ENCODE data around the gene DENND2D. TPM values are rescaled to one million over a fixed set of nuclear protein-coding genes. Genes with fewer than 3 reads are reported as not detected.
A peak's percentile ranks its signal among the peaks of the same experiment; 100 is the strongest.

The DENND2D gene
- total RNA-seq, 2 donors from 2014 or later: 25.4 to 37.2 TPM

GRCh38 chr1:111202707-111203623 is 2.5 kb upstream of the DENND2D start:
- Histone ChIP-seq H3K36me3 (no peaks in the 10 kb centered on the region), H3K27ac (peak overlapping the region; percentile 76 to 89), H3K4me3 (peak overlapping the region; percentile 62 to 71), H3K4me1 (replicated peaks) (peaks cover 7% of the 10 kb centered on the region), H3K9me3 (no peaks in the 10 kb centered on the region), H3K27me3 (replicated peaks; ENCODE audit: insufficient read depth) (no peaks in the 10 kb centered on the region)
- intact Hi-C loops (cut with DNase I): no loop called here
- WGBS: 74% methylated on average over 4 of the region's 4 CpGs
- no peak for DNase-seq (ENCODE audit: low spot score)
- no peak for TF ChIP-seq POLR2A (IDR thresholded peaks at IDR 0.05)

GRCh38 chr1:111202366-111202706 is 1.9 kb upstream of the DENND2D start:
- H3K27ac ChIP-seq: peak overlapping the region; percentile 76 to 89
- WGBS: 97% methylated on average over 1 of the region's 1 CpG
- peaks cover 7% of the 10 kb centered on the region for H3K4me1 ChIP-seq (replicated peaks)
- H3K36me3 ChIP-seq: no peaks in the 10 kb centered on the region
- DNase-seq (ENCODE audit: low spot score): peak; percentile 46
- H3K4me3 ChIP-seq: no peak overlapping the region
- no peaks in the 10 kb centered on the region for H3K9me3 ChIP-seq
- no peaks in the 10 kb centered on the region for H3K27me3 ChIP-seq (replicated peaks; ENCODE audit: insufficient read depth)
- intact Hi-C loops (cut with DNase I): no loop called here
- TF ChIP-seq, protein P1, sequence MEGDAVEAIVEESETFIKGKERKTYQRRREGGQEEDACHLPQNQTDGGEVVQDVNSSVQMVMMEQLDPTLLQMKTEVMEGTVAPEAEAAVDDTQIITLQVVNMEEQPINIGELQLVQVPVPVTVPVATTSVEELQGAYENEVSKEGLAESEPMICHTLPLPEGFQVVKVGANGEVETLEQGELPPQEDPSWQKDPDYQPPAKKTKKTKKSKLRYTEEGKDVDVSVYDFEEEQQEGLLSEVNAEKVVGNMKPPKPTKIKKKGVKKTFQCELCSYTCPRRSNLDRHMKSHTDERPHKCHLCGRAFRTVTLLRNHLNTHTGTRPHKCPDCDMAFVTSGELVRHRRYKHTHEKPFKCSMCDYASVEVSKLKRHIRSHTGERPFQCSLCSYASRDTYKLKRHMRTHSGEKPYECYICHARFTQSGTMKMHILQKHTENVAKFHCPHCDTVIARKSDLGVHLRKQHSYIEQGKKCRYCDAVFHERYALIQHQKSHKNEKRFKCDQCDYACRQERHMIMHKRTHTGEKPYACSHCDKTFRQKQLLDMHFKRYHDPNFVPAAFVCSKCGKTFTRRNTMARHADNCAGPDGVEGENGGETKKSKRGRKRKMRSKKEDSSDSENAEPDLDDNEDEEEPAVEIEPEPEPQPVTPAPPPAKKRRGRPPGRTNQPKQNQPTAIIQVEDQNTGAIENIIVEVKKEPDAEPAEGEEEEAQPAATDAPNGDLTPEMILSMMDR (IDR thresholded peaks at IDR 0.05): no peak
- TF ChIP-seq POLR2A (IDR thresholded peaks at IDR 0.05): peak; percentile 40
- TF ChIP-seq POLR2AphosphoS5 (IDR thresholded peaks at IDR 0.05): peak; percentile 64

- TF ChIP-seq, protein P1 (IDR thresholded peaks at IDR 0.05): no peak
- TF ChIP-seq POLR2AphosphoS5 (IDR thresholded peaks at IDR 0.05): no peak
- no peak for TF ChIP-seq POLR2A (IDR thresholded peaks at IDR 0.05)
- no peak for DNase-seq (ENCODE audit: low spot score)
- H3K4me3 ChIP-seq: no peak overlapping the region
- no peaks in the 10 kb centered on the region for H3K9me3 ChIP-seq
- intact Hi-C loops (cut with DNase I): no loop called here
- no peaks in the 10 kb centered on the region for H3K27me3 ChIP-seq (replicated peaks; ENCODE audit: insufficient read depth)
- peaks cover 7% of the 10 kb centered on the region for H3K4me1 ChIP-seq (replicated peaks)
- H3K36me3 ChIP-seq: no peaks in the 10 kb centered on the region
- no peak overlapping the region for H3K27ac ChIP-seq
- WGBS: 80% methylated on average over 5 of the region's 5 CpGs
These were observed 1.0 kb upstream of the DENND2D start for GRCh38 chr1:111201275-111202090.

- H3K36me3 ChIP-seq: no peaks in the 10 kb centered on the region
- intact Hi-C loops (cut with DNase I): no loop called here
- TF ChIP-seq, protein P1 (IDR thresholded peaks at IDR 0.05): no peak
- TF ChIP-seq POLR2A (IDR thresholded peaks at IDR 0.05): no peak
- TF ChIP-seq POLR2AphosphoS5 (IDR thresholded peaks at IDR 0.05): no peak
- DNase-seq (ENCODE audit: low spot score): no peak
- no peak overlapping the region for H3K27ac ChIP-seq
- no peak overlapping the region for H3K4me3 ChIP-seq
- no peaks in the 10 kb centered on the region for H3K9me3 ChIP-seq
- H3K27me3 ChIP-seq (replicated peaks; ENCODE audit: insufficient read depth): no peaks in the 10 kb centered on the region
- 85% methylated on average over 3 of the region's 3 CpGs for WGBS
- H3K4me1 ChIP-seq (replicated peaks): peaks cover 7% of the 10 kb centered on the region
These were observed 336 bp upstream of the DENND2D start for GRCh38 chr1:111200802-111201161.

DNA sequence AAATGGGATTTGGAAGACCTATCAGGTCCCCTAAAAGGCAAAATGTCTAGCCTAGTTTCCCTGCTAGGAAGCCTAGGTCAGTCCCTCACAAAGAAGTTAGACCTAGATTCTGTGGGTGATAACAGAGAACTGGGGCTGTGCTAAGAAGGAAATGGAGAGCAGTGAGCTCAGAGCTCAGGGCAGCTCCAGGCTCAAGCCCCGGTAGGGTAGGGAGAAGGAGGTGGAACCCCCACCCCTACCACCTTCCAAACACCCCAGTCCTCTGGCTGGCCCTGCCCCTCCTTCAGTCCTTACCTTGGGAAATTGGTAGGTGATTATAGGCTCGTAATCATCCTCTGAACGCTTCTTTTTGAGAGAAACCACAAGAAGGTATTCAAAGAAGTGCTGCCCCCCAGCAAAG is 1.1 kb downstream of the DENND2D start:
- Histone ChIP-seq H3K27ac (no peak overlapping the region), H3K9me3 (no peaks in the 10 kb centered on the region), H3K36me3 (no peaks in the 10 kb centered on the region), H3K27me3 (replicated peaks; ENCODE audit: insufficient read depth) (no peaks in the 10 kb centered on the region), H3K4me1 (replicated peaks) (peaks cover 7% of the 10 kb centered on the region), H3K4me3 (peak overlapping the region in 1 of 2 donors; percentile 4)
- DNase-seq (ENCODE audit: low spot score): no peak
- WGBS: 73% methylated on average over 3 of the region's 3 CpGs
- TF ChIP-seq POLR2A (IDR thresholded peaks at IDR 0.05) (no peak), POLR2AphosphoS5 (IDR thresholded peaks at IDR 0.05) (no peak)
- TF ChIP-seq, protein P1 (IDR thresholded peaks at IDR 0.05): no peak
- intact Hi-C loops (cut with DNase I): no loop called here
